HL-60/S4 treated with retinoic acid at 250 ng/mL for 4 days and 3 days (cell line): Measurements from ENCODE around the gene DNPEP.
"Not testable (repeated sequence)": the region's sequence is repeated elsewhere in the genome, so short reads cannot be mapped to it uniquely, and the experiment has no call there.

ENCODE experiments used
- in situ Hi-C: fragments of 300-500 bp; cut with MboI; formaldehyde crosslinking; loops from 2 replicates; pipeline ENCODE4 v1.7.0; 2022; ENCODE audit warnings: low sequenced_read_pairs

DNPEP gene

DNA sequence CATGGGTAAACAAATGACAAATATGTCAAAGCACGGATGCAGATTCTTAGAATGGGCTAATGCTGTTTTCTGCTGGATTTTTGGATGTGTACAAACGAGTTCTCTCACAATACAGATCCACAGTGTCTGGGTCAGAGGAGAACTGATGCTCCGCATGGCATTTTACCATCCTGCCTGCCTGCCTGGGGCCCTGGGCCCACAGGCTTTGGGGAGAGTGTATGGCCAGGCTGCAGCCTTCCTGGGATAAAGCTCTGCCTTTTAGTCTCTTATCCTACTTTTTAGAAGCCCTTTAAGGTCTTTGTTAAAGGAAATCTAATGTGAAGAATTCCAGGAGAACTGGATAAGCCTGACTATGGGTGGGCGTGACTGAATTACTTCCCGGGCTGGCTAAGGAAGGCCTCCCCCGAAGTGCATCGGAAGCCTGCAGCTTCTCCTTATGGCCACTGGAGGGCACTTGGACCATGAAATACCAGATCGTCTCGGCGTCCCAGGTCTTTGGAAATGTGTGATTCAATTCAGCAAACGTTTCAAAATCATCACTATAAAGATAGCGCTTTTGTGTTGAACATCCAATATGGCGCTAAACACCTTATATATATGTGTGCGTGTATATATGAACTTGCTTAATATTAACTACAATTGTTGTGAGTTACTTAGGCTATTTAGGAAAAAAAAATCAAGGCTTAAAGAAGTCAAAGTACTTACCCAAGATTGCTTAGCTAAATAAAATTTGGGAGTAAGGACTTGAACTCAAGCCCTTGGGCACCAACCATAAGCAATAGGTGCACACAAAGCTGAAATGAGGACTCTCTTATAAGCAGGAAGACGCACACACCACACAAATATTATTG lies 15.2 kb upstream of the DNPEP start:
- in situ Hi-C loops = no loop called here

DNA sequence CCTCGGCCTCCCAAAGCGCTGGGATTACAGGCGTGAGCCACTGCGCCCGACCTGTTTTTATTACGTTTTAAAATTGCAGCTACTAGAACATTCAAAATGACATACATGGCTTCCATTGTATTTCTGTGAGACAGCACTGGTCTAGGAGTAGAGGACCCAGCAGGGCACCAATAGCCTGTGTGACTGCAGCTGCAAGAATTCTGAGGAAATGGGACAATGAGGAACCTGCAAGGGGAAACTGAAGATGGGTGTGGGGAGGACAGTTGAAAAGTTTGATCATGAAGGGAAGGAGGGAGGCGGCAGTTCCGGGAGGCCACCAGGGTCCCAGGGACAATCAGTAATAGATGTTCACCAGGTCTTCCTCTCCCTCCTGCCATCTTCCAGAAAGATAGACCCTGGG lies 13.9 kb upstream of the DNPEP start:
- in situ Hi-C loops = no loop called here

DNA sequence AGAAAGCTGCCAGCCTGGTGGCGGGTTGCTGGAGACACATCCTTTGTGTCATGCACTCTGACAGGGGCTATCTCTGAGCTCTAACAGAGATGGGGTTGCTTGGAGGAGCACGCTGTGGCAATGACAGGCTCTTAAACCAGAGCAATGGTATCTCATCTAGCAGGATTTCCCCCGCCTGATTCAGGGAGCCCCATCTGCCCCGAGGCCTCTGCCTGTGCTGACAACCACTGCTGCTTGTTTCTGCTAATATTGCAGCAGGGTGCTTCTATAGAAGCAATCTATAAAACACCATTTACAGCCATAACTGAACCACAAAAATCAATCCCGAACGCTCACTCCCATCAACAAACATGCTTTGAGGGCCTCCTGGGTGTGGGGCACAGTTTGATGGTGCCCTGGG lies 12.8 kb upstream of the DNPEP start:
- in situ Hi-C loops = no loop called here

DNA sequence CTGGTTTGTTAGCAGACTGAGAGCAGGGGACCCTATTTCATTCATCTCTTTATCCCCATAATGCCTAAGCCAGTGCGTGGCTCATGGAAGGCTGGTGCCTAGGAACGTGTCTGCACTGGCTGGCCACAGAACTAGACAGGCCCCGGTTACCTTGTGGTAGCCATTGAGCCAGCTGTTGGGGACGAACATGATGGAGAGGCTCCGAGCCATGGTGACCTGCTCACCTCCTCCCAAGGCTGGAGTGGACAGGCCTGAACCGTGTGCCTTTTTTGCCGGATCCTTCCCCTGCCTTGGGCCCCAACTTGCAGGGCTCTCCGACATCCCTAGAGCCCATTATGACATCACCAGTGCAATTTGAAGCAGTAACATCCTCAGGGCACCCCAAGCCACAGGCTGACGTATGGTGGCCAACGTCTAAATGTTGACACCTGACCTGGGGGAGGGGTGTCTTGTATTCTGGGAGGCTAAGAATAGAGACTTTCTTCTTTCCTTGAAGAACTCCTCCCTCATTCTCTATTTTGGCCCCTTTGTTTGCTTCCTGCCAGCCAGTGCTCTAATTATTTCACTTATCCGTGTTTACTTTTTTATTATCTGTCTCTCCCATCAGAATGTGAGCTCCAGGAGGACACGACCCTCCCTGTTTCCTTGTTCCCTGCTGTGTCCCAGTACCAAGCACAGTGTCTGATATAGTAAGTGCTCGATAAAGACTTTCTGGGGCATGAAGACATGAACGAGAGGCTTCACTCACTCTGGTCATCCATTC lies 12.2 kb upstream of the DNPEP start:
- in situ Hi-C loops = no loop called here

DNA sequence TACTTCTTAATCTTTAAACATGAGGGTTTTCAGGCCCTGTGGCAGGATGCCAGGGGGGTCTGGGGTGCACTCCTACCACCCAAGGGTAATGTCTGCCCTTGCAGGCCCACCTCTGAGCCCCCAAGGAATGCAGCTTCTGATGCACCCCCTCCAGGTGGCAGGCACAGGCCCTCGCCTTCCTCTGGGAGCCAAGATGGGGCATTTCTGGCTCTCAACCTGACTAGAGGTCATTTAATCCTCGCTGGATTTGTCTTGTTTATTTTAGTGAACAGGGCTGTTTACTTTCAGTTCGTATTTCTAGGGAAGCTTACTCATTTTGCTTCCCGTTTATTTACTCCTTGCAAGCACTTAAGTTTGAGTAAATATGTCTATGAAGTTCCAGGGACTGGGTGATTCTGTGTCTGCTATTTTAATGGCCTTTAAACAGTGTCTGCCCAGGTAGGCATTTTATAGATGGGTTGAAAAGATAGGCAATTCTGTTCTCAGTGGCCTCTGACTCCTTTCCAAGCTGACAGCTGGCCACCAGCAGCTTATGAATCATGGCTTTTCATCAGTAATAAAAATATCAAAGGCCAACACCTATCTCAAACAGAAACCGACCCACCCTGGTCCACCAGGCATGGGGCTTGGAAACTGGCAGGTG lies 11.1 kb upstream of the DNPEP start:
- in situ Hi-C loops = no loop called here

DNA sequence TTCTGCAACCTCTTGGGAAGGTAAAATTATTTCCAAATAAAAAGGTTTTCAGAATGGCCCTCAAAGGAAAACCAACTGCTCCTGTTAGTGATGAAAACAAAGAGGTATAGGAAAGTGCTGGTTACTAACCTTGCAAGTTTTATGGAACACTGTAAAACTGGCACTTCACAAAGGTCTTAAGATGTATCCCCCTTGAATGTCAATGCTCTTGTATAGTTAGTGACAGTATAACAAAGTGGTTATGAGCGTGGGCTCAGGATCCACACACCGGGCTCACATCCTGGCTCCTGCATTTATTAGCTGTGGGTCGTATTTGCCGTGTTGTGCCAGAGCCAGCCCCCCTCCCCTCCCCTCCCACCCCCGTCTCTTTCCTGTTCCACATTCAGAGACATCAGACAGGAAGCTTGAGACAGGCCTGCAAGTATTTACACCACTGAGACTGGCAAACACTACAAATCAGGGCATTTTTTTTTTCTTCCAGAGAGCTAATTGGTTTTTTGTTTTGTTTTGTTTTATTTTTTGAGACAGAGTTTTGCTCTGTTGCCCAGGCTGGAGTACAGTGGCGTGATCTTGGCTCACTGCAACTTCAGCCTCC lies 9.2 kb upstream of the DNPEP start:
- in situ Hi-C loops = no loop called here

DNA sequence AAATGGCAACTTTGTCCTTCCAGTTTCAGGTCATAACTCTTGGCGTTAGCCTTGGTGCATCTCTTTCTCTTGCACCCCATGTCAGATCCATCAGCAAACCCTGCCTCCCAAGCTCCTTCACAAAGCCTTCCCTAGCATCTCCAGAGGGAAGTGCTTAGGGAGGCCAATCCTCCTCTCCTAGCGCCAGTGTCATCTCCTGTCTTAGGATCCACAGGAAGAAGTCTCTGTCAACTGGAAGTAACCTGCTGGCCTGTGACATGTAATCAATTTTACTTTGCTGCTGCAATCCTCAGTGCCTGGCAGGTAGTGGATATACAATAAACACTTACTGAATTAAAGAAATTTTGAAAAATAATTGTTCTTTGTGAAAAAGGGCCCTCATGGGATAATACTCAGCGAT lies 7.9 kb upstream of the DNPEP start:
- in situ Hi-C loops = no loop called here

DNA sequence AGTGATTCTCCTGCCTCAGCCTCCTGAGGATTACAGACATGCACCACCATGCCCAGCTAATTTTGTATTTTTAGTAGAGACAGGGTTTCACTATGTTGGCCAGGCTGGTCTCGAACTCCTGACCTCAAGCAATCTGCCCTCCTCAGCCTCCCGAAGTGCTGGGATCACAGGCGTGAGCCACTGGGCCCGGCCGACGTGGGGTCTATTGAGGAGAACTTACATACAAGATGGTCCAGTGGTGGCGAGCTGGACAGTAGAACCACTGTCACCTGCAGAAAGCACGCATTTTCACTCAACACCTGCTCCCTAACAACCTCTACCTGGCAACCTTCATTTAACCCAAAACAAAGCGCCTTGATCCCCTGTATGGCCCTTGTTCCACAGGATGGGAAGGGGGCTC lies 7.3 kb upstream of the DNPEP start:
- in situ Hi-C loops = not testable (repeated sequence)

DNA sequence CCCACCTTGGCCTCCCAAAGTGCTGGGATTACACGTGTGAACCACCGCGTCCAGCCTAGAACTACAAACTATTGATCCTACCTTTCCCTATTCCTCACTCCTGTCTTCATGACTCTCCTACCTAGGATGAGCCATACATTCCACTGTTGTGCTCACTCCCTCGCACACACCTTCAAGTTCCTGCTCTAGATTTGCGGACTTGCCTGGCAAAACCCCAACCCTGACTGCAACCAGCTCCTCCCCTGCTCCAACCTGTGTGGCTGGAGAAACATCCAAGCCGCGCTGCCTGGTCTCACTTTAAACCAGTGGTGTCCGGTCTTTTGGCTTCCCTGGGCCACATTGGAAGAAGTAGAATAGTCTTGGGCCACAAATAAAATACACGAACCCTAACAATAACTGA lies 5.0 kb upstream of the DNPEP start:
- in situ Hi-C loops = no loop called here

DNA sequence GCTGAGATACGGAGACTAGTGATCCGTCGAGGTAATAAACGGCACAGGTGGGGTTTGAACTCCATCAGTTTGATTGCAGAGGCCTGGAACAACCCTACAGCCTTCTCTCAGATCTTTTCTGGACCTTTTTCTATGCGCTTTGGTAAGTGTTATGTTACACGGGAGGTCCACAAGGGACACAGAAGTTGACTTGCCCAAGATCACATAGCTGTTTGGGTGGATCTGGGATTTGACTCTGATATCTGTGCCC lies 1.1 kb upstream of the DNPEP start:
- in situ Hi-C loops = no loop called here

DNA sequence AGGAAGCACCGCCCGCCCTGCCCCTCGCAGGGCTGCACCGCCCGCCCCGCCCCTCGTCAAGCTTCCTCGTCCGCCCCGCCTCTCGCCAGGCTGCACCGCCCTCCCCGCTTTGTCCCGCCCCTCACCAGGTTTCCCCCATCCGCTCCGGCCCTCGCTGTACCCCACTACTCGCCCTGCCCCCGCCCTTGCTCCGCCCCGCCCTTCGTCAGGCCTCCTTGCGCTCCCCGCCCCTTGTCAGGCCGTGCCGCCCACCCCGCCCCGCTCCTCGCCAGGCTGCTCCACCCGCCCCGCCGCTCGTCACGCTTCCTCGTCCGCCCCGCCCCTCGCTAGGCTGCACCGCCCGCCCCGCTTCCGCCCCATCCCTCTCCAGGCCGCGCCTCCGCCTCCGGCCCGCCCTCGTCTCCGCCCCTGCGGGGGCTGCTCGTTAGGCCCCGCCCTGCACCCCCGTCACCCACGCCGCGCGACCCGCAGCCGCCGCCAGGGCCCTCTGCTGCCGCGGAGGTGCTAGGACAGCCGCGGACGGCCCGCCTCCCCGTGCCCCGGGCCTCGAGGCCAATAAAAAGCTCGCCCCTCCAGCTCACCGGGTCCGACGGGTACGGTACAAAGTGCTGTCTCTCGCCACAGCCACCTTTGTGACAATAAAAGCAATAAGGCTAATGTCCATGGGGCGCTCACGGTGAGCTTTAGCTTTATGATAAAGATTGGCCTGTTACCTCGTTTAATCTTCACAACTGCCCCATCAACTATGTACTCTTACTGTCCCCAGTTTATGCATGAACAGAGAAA lies 602 bp upstream of the DNPEP start:
- in situ Hi-C loops = no loop called here

DNA sequence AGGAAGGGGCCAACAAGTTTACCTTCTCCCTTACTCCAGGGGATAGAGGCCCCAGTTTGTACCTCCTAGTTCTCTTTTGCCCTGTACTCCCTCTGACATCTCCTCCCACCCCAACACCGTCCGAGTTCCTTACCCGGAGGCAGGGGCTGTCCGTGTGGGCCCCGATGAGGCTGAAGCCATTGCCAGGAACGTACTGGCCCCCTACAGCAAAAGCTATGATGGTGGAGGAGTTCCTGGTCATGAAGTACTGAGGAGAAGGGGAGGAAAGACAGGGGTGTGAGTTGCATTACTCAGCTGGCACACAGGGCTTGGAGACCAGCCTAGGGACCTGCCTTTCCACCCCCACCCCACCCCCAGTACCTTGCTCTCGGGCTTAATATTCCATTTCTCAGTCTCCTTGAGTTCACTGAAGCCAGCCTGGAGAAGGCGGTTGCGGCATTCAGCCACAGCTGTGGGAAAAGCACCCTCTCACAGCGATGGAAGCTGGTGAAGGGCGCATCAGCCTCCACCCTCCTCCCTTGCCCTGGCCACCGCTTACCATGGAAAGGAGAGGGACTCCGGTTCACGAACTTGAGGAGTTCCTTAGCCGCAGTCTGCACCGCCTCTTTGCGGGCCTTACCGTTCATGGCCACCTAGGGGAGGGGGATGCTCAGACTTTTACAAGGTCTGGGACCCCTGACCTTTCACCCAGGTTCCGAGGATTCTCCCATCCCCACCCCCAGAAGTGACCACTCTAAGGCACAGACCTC lies 1.0 kb downstream of the DNPEP start:
- in situ Hi-C loops = no loop called here

DNA sequence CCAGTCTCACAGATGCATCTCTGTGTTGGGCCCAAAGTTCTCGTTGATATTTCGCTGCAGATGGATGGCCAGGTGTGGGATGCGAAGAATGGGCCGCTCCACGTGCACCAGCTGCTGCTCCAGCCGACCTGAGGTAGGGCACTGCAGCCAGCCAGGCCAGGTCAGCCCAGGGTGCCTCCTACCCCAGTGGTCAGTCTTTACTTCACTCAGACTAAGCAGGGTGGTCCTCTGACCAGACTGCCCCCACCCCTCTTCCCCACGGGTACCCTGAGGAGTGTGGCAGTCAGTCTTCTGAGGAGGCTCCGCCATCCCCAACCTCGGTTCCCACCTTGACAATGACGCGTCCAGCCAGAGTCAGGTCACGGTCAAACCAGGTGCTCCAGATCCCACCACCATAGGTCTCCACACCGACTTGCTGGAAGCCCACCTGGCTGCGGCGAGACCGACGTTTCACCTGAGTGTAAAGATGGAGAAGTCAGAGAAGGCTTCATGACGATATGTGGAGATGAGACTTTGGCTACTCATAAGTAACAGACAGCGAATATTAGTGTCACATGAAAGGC lies 1.7 kb downstream of the DNPEP start:
- in situ Hi-C loops = no loop called here

DNA sequence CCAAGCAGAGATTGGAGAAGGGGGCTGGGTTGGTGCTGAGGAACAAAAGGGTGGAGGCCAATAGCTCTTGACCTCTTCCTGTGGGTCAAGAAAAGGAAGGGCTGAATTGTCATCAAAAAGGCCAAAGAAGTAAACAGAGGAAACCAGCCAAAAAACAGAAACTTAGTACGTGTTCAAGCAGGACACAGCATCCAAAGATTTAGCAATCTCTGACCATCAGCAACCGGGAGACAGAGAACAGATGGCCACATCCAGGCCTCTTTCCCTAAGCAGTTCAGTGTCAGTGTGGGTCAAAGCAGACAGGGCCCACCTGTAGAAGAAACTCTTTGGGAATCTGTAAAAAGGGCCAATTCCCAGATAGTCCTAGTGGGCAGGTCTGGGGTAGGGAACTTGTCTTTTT lies 2.9 kb downstream of the DNPEP start:
- in situ Hi-C loops = no loop called here

DNA sequence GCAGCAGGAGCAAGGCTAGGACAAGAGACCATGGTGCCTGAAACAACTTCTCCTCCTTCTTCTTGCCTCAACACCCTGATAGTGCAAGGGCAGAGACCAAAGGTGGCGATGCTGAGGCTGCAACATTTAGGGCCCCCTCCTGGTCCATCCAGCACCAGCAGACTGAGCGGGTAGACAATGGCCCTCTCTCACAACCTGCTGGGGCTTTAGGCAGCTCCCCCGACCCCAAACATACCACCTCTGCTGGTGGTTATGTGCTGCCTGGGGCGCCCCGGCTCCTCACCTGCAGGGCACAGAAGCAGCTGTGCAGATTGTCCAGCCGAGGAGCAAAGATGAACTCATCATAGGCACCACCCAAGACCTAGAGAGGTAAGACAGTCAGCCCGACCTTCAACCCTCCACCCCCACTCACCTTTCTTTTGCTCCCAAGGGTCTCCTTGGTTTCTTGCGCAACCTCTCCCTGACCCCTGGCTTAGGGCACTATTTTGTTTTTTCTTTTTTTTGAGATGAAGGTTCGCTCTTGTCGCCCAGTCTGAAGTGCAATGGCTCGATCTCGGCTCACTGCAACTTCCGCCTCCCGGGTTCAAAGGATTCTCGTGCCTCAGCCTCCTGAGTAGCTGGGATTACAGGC lies 3.5 kb downstream of the DNPEP start:
- in situ Hi-C loops = no loop called here

DNA sequence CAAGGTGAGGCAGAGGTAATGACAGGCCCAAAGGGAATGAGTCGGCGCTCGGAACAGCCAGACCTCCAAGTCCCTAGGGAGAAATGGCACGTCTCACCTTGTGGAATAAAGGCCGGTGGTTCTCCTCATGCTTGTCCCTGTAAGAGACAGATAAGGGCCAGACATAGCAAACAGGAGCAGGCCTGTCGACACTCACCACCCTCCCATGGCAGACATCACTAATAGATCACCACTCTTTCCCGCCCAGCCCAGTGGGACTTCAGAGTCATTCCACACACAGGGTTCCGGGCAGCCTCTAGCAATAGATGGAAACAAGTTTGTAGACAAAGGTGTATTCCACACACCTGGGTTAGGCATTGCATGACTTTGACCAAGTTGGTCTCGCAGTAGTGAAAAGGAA lies 6.3 kb downstream of the DNPEP start:
- in situ Hi-C loops = no loop called here

DNA sequence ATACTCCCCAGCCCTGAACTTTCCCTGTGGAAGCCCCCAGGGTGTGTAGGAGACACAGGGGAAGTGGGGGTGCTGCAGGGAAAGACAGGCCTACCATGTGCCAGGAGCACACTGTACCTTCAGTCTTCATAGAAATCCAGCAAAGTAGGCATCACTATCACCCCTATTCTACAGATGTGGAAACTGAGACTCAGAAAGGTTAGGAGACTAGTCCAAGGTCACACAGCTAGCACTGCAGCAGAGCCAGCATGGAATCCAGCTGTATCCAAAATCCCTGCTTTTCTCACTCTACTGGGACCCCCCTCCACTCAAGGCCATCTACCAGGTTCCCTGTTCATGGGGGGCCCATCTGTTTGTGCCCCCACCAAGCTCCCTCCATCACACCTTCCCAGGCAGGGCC lies 6.8 kb downstream of the DNPEP start:
- in situ Hi-C loops = no loop called here

DNA sequence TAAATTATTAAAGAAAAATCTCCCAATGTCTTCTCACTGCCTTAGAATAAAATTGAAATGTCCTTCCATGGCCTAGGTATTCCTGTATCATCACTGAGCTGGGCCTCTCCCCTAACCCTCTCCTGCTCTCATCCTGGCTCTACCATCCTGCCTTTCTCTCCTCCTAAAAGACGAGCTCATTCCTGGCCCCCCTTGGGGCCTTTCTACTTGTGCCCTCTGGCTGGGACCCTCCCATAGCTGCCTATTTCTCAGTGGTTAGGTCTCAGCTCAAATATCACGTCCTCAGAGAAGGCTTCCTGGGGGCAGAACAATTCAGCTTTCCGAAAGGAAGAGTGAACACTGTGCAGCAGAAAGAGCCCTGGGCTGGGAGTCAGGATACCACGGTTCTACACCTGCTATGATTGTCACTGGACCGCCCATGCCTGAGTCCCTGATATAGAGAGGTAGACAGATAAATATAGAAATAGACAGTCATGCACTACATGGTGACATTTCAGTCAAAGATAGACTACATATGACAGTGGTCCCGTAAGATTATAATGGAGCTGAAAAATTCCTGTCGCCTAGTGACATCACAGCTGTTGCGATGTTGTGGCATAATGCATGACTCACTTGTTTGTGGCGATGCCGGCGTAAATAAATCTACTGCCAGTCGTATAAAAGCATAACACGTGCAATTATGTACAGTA lies 9.4 kb downstream of the DNPEP start:
- in situ Hi-C loops = no loop called here

DNA sequence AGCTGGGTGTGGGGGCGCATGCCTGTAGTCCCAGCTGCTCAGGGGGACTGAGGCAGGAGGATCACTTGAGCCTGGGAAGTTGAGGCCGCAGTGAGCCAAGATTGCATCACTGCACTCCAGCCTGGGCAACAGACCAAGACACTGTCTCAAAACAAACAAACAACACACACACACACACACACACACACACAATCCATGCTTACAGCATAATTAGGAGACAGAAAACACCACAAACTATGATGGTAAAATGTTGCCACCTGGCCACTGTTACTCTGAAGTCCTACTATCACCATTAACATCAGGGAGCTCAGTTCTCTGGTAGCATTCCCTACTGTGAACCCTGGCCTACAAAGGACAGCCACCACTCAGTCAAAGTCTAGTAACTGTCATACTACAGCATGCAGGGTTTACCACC lies 18.3 kb downstream of the DNPEP start:
- in situ Hi-C loops = no loop called here
